ENCODE measurements around the gene REPIN1. TPM values are rescaled to one million over a fixed set of nuclear protein-coding genes. Genes with fewer than 3 reads are reported as not detected.

The REPIN1 gene
- total RNA-seq, 1 experiment from 2014 or later: 113 TPM

DNA sequence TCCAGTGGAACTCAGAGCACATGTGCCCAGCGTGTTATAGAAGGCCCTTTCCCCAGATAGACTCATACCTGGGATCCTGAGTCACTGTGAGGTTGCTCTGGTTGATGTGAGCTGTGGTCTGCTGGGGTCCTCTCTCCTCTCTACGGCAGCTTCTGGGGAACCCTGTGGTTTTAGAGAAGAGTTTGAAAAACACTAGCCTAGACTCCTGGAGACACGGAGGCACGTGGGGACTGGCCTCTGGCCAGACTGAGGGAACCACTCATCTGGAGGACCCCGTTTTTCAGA, 20.9 kb downstream of the REPIN1 start:
- intact Hi-C loops (cut with micrococcal nuclease; ENCODE audit: unreplicated experiment): no loop called here
- no peaks in the 10 kb centered on the region for H3K27me3 ChIP-seq (replicated peaks; ENCODE audit: insufficient read depth, low read depth, low read length, poor library complexity)
- no peak for DNase-seq (ENCODE audit: low spot score)
- ChIA-PET POLR2A (ENCODE audit: low non-redundant PET) (no interaction called here), CTCF (no interaction called here)
- no peak overlapping the region for H3K4me3 ChIP-seq (ENCODE audit: low read depth, low read length, poor library complexity, severe bottlenecking)
- no peak overlapping the region for H3K27ac ChIP-seq (ENCODE audit: low read depth, low read length, poor library complexity, severe bottlenecking)
- H3K36me3 ChIP-seq (ENCODE audit: insufficient read depth, low read length, poor library complexity, severe bottlenecking): peaks cover 7% of the 10 kb centered on the region
- TF ChIP-seq, protein P1, sequence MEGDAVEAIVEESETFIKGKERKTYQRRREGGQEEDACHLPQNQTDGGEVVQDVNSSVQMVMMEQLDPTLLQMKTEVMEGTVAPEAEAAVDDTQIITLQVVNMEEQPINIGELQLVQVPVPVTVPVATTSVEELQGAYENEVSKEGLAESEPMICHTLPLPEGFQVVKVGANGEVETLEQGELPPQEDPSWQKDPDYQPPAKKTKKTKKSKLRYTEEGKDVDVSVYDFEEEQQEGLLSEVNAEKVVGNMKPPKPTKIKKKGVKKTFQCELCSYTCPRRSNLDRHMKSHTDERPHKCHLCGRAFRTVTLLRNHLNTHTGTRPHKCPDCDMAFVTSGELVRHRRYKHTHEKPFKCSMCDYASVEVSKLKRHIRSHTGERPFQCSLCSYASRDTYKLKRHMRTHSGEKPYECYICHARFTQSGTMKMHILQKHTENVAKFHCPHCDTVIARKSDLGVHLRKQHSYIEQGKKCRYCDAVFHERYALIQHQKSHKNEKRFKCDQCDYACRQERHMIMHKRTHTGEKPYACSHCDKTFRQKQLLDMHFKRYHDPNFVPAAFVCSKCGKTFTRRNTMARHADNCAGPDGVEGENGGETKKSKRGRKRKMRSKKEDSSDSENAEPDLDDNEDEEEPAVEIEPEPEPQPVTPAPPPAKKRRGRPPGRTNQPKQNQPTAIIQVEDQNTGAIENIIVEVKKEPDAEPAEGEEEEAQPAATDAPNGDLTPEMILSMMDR (conservative IDR thresholded peaks at IDR 0.05; ENCODE audit: low read depth, low read length): no peak
- TF ChIP-seq EZH2 (IDR thresholded peaks at IDR 0.05; ENCODE audit: borderline replicate concordance, low read depth, low read length, poor library complexity, severe bottlenecking): no peak
- no TSS peak for BruUV-seq (replicated peaks)
- H3K9me3 ChIP-seq (ENCODE audit: low read depth, low read length, poor library complexity, severe bottlenecking): no peaks in the 10 kb centered on the region
- no peaks in the 10 kb centered on the region for H3K4me1 ChIP-seq (ENCODE audit: insufficient read depth, low read length, poor library complexity, severe bottlenecking)

DNA sequence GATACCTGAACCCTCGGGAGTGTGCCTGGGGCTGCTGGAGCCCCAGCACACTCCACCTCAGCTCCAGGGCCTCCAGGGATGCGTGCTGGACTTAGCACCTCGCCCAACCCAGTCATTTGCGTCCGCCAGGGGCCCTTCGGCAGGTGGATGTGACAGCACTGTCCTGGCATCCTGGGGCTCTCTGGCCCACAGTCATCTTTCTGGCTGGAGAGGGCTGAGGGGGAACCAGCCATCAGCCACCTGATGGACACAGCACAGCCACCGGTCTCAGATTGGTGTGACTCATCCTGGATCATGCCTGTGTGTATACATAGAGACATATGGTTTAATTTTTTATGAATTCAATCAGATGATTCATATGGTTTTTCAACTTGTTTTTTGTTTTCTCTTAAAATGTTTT, 21.6 kb downstream of the REPIN1 start:
- no peak overlapping the region for H3K4me3 ChIP-seq (ENCODE audit: low read depth, low read length, poor library complexity, severe bottlenecking)
- no TSS peak for BruUV-seq (replicated peaks)
- peaks cover 8% of the 10 kb centered on the region for H3K36me3 ChIP-seq (ENCODE audit: insufficient read depth, low read length, poor library complexity, severe bottlenecking)
- no peaks in the 10 kb centered on the region for H3K4me1 ChIP-seq (ENCODE audit: insufficient read depth, low read length, poor library complexity, severe bottlenecking)
- CTCF ChIA-PET: no interaction called here
- TF ChIP-seq EZH2 (IDR thresholded peaks at IDR 0.05; ENCODE audit: borderline replicate concordance, low read depth, low read length, poor library complexity, severe bottlenecking): no peak
- TF ChIP-seq, protein P1 (conservative IDR thresholded peaks at IDR 0.05; ENCODE audit: low read depth, low read length): no peak
- H3K27ac ChIP-seq (ENCODE audit: low read depth, low read length, poor library complexity, severe bottlenecking): no peak overlapping the region
- no peaks in the 10 kb centered on the region for H3K27me3 ChIP-seq (replicated peaks; ENCODE audit: insufficient read depth, low read depth, low read length, poor library complexity)
- H3K9me3 ChIP-seq (ENCODE audit: low read depth, low read length, poor library complexity, severe bottlenecking): no peaks in the 10 kb centered on the region
- intact Hi-C loops (cut with micrococcal nuclease; ENCODE audit: unreplicated experiment): no loop called here
- DNase-seq (ENCODE audit: low spot score): no peak
- POLR2A ChIA-PET (ENCODE audit: low non-redundant PET): no interaction called here

DNA sequence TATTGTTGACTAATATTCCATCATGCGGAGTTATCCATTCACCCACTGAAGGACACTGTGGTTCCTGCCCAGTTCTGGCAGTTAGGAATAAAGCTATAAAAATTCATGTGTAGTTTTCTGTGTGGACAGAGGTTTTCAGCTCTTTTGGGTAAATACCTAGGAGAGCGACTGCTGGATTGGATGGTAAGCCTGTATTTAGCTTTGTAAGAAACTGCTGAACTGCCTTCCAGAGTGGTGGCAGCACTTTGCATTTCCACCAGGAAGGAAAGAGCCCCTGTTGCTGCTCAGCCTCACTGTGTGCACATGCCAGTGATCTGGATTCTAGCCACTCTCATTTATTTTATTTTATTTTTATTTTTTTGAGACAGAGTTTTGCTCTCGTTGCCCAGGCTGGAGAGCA, 24.7 kb downstream of the REPIN1 start:
- ChIA-PET CTCF (interaction anchor here (0.6 kb wide), 1 partner anchor 390 kb away, joined by 7 read pairs; no protein-coding TSS in a partner anchor), POLR2A (ENCODE audit: low non-redundant PET) (no interaction called here)
- TF ChIP-seq EZH2 (IDR thresholded peaks at IDR 0.05; ENCODE audit: borderline replicate concordance, low read depth, low read length, poor library complexity, severe bottlenecking): no peak
- TF ChIP-seq, protein P1 (conservative IDR thresholded peaks at IDR 0.05; ENCODE audit: low read depth, low read length): no peak
- no peaks in the 10 kb centered on the region for H3K27me3 ChIP-seq (replicated peaks; ENCODE audit: insufficient read depth, low read depth, low read length, poor library complexity)
- intact Hi-C loops (cut with micrococcal nuclease; ENCODE audit: unreplicated experiment): no loop called here
- no peak for DNase-seq (ENCODE audit: low spot score)
- H3K4me3 ChIP-seq (ENCODE audit: low read depth, low read length, poor library complexity, severe bottlenecking): no peak overlapping the region
- H3K36me3 ChIP-seq (ENCODE audit: insufficient read depth, low read length, poor library complexity, severe bottlenecking): peaks cover 24% of the 10 kb centered on the region
- H3K27ac ChIP-seq (ENCODE audit: low read depth, low read length, poor library complexity, severe bottlenecking): no peak overlapping the region
- H3K9me3 ChIP-seq (ENCODE audit: low read depth, low read length, poor library complexity, severe bottlenecking): no peaks in the 10 kb centered on the region
- no peaks in the 10 kb centered on the region for H3K4me1 ChIP-seq (ENCODE audit: insufficient read depth, low read length, poor library complexity, severe bottlenecking)
- no TSS peak for BruUV-seq (replicated peaks)

Measured in A673 (cell line).